HUDEP-2 (cell line): Measurements from ENCODE around the gene FCSK.
A peak's percentile ranks its signal among the peaks of the same experiment; 100 is the strongest.

Source experiments
- DNase-seq, 76 experiments: peaks; one replicate each; lab custom pipeline; 2025; ENCODE audit not compliant: unreplicated experiment in 76 of 76; lab: John Stamatoyannopoulos, UW

Gene FCSK

DNA sequence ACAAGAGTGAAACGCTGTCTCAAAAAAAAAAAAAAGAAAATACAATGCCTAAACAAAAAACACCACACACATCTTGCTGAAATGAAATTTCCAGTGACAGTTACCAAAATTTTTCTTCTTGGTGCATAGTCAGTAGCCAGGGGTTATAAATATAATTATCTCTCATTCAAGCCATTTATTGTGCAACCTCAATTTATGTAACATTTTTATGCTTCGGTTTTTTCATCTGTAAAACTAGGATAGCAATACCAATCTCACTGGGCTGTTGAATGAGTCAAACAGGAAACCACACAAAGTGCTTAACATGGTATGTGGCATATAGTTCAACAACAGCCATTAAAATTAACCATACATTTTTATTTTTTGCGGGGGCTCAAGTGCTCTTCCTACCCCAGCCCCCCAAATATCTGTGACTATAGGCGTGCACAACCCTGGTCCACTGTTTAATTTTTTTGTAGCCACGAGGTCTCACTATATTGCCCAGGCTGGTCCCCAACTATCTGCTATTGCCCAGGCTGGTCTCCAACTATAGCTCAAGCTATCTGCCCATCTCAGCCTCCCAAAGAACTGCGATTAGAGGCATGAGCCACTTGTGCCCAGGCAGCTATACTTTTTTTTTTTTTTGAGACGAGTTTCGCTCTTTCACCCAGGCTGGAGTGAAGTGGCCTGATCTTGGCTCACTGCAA lies 66.4 kb downstream of the FCSK start:
- peak in 66 of 76 experiments; percentile 9 to 79 (median 46) for DNase-seq

DNA sequence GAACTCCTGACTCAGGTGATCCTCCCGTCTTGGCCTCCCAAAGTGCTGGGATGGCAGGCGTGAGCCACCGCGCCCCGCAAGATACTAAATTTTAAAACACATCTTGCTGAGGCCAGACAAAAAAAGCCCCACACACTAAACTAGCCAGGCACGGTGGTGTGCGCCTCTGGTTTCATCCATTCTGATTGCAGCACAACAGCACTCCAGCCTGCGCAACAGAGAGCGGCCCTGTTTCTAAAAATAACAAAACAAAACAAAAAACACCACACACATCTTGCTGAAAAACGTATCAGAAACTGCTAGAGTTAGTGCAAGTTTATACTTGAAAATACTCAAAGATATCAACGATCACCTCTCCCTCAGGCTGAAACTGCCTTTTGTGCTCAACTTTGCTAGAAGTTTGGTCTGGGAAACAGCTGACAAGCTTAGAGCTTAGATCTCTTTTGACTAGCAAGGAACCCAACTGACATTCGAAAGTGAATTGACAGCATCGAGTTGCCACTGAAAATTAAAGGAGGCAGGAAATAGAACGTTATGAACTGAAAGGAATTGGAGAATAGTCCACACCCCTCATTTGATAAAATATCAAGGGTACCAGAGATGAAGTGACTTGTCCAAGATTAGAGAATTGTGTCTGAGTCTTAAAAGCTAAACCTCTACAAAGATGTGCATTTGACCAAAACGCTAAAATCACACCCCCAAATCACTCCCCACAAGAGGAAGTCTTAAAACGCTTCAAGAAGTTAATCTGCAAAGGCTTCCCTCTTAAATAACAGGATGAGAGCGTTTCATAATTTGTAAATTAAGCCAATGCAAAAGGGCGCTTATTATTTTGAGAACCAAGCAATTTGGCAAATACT lies 68.1 kb downstream of the FCSK start:
- DNase-seq, result peak in 1 of 76 experiments; percentile 31

DNA sequence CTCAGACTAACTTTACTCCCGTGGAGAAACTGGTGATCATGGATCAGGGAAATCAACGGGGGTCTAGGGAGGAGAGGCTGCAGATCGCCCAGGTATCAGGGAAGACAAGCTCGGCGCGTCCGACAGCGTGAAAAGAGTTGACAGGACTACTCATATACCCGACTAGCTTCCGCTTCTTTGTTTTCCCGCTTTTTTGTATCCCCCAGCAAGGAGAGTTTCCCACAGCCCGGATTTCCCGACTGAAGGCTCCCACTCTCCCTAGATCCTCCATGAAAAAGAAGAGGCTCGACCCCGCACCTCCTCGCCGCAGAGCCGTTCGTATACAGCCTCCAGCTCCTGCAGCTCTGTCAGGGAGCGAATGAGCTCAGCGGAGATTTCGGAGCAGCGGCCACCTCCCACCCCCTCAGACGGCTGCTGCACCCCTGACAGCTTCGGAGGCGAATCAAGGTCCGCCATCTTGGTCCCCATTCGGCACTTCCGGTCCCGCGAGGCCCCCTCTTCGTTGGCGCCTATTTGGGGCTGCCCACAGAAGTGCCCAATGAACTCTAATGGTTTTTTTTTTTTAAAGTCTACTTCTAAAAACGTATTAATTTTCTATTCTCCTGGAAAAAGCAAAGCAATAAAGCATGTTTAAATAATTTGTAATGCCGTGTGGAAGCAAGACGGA lies 68.8 kb downstream of the FCSK start, which contains the start of gene COG4:
COG4 (minus strand) TSS at position 479 of the 667 bp plus-strand sequence; CDS start at position 468, 11 bp downstream.
- peak in 73 of 76 experiments; percentile 28 to 87 (median 71) for DNase-seq

DNA sequence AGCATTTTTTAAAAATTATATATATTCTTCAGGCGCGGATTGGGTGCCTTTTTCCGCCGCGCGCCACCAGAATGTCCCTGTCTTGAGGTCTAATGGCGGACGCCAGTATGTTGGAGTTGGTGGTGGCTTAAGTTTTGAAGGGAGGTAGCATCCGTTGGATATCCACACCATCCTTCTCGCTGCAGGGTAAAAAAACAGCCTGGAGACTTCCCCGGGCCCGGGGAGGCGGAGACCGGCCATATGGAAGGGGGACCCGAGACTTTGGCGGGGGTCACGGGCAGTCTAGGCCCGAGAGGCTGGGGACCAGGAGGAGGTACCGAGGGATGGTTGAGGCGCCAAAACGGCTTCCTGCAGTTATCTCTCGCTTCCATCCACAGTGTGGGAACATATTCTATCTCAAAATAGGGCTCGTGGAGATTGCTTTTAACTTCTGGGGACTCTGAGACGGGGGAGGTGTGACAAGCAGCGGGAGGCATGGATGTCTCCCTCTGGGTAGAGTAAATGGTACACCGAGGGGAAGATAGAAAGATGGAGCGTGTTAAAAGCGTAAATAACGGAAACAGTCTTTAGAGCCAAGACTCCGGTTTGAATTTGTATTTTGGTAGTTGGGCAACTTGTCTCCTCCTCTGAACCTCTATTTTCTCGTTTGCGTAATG lies 69.5 kb downstream of the FCSK start, which contains the start of gene SF3B3:
SF3B3 (plus strand) TSS at position 74 of the 656 bp plus-strand sequence. CDS start 2,841 bp downstream, outside the sequence.
- peak in 61 of 76 experiments; percentile 24 to 92 (median 65) for DNase-seq

- DNase-seq, result peak in 16 of 76 experiments; percentile 6 to 45 (median 15)
Measured at GRCh38 chr16:70524399-70524825, 70.0 kb downstream of the FCSK start.

GRCh38 chr16:70526403-70526802 lies 72.0 kb downstream of the FCSK start:
- DNase-seq, result no peak

DNA sequence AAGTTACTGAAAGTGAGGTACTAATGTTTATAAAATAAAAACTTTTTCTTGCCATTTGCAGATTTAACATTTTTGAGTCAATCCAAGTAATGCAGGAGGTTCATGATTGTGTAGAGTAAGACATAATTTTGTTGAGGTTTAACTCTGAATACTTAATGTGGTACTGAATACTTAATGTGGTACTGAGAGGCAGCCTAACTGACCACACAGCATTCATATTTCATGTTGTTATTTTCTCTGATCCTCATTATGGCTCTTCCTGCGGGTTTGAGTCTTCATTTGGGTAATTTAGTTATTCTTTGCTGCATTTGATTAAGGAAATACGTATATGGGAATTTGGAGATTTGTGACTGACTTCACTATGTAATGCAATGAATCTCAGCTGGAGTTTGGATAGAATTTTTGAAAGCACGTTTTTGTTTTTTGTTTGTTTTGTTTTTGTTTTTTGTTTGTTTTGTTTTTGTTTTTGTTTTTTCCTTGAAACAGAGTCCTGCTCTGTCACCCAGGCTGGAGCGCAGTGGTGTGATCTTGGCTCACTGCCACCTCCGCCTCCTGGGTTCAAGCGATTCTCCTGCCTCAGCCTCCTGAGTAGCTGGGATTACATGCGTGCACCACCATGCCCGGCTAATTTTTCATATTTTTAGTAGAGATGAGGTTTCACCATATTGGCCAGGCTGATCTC lies 73.1 kb downstream of the FCSK start:
- DNase-seq, result peak in 1 of 76 experiments; percentile 18

DNA sequence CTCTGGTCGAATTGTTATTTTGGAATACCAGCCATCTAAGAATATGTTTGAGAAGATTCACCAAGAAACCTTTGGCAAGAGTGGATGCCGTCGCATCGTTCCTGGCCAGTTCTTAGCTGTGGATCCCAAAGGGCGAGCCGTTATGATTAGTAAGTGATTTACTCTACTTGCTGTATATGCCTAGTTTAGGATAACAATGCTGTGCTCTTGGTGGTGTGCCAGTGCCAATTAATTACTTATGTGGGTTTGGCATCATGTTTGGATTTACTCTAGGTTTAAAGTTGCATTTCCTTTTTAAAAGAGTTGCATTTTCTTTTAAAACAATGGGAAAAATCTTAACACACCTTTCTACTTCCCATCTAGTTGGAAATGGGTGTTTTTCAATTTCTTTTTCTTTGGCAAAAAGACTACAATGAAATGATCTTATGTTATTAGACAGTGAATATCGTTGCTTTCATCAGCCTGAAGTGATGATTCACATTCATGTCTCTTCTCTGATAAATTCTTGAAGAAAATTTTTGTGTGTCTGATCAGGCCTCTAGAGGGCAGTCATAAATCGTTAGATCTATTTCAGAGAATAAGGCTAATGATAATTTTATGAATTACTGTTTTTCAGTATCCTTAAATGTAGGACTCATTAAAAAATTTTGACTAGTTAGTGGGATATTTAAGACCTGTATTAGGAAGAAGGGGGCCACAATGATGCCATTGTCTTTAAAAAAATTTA lies 74.8 kb downstream of the FCSK start:
- DNase-seq, result peak in 18 of 76 experiments; percentile 4 to 52 (median 34)
